ENCODE results near the gene NR2C2. TPM values are rescaled to one million over a fixed set of nuclear protein-coding genes. Genes with fewer than 3 reads are reported as not detected.

The NR2C2 gene
- total RNA-seq, 2 donors from 2014 or later: 43.5 to 79.1 TPM

- Histone ChIP-seq H3K9me3 (no peaks in the 10 kb centered on the region), H3K36me3 (peaks cover 3% of the 10 kb centered on the region), H3K27me3 (replicated peaks; ENCODE audit: insufficient read depth) (no peaks in the 10 kb centered on the region), H3K4me1 (ENCODE audit: control insufficient read depth in 1 of 2, low read depth in 2 of 2) (peaks cover 7 to 18% of the 10 kb centered on the region in 2 donors), H3K27ac (no peak overlapping the region), H3K4me3 (no peak overlapping the region)
- TF ChIP-seq, protein P1, sequence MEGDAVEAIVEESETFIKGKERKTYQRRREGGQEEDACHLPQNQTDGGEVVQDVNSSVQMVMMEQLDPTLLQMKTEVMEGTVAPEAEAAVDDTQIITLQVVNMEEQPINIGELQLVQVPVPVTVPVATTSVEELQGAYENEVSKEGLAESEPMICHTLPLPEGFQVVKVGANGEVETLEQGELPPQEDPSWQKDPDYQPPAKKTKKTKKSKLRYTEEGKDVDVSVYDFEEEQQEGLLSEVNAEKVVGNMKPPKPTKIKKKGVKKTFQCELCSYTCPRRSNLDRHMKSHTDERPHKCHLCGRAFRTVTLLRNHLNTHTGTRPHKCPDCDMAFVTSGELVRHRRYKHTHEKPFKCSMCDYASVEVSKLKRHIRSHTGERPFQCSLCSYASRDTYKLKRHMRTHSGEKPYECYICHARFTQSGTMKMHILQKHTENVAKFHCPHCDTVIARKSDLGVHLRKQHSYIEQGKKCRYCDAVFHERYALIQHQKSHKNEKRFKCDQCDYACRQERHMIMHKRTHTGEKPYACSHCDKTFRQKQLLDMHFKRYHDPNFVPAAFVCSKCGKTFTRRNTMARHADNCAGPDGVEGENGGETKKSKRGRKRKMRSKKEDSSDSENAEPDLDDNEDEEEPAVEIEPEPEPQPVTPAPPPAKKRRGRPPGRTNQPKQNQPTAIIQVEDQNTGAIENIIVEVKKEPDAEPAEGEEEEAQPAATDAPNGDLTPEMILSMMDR (IDR thresholded peaks at IDR 0.05): no peak
- ATAC-seq (ENCODE audit: insufficient number of reproducible peaks, low FRiP score, low read depth): no peak
- no peak for DNase-seq (ENCODE audit: low spot score)
Observed at GRCh38 chr3:15063238-15063637, 115.9 kb downstream of the NR2C2 start.

DNA sequence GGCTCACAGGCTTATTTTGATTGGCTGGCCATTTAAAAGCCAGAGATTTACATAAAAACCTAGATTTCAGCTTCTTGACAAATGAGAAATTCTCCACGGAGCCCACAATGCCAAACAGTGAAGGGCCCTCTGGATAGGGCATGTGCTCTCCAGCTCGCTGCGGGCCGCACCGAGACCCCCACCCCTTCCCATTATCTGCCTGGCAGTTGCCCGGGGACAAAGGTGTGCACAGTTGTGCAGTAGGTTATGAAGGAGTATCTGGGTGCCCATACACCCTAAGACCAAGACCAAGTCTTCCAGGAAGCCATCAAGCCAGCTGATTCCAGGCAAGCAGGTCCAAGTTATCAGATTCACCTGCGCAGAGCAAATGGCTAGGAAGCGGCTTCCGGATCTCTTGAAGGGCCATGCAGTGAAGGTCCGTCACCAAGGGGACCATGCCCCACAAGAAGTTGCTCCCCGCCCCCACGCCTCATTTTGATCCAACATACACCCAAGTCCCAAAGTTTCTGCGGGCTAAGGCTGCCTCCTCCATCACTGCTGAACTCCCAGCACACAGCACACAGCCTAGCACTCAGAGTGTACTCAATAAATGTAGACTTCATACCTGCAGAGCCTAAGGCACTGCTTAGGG is 116.4 kb downstream of the NR2C2 start:
- Histone ChIP-seq H3K36me3 (peaks cover 3% of the 10 kb centered on the region), H3K4me1 (ENCODE audit: control insufficient read depth in 1 of 2, low read depth in 2 of 2) (peaks cover 7 to 18% of the 10 kb centered on the region in 2 donors), H3K27ac (no peak overlapping the region), H3K9me3 (no peaks in the 10 kb centered on the region), H3K27me3 (replicated peaks; ENCODE audit: insufficient read depth) (no peaks in the 10 kb centered on the region), H3K4me3 (peak overlapping the region; percentile 88)
- no peak for DNase-seq (ENCODE audit: low spot score)
- no peak for ATAC-seq (ENCODE audit: insufficient number of reproducible peaks, low FRiP score, low read depth)
- TF ChIP-seq, protein P1 (IDR thresholded peaks at IDR 0.05): no peak

GRCh38 chr3:15064299-15064834 is 117.0 kb downstream of the NR2C2 start:
- Histone ChIP-seq H3K9me3 (no peaks in the 10 kb centered on the region), H3K27ac (peak overlapping the region; percentile 51 to 59), H3K36me3 (peaks cover under 1% of the 10 kb centered on the region), H3K4me1 (ENCODE audit: control insufficient read depth in 1 of 2, low read depth in 2 of 2) (peaks cover 7 to 18% of the 10 kb centered on the region in 2 donors), H3K27me3 (replicated peaks; ENCODE audit: insufficient read depth) (no peaks in the 10 kb centered on the region), H3K4me3 (peak overlapping the region; percentile 88)
- ATAC-seq (ENCODE audit: insufficient number of reproducible peaks, low FRiP score, low read depth) (no peak), DNase-seq (ENCODE audit: low spot score) (no peak)
- TF ChIP-seq, protein P1 (IDR thresholded peaks at IDR 0.05): no peak

DNA sequence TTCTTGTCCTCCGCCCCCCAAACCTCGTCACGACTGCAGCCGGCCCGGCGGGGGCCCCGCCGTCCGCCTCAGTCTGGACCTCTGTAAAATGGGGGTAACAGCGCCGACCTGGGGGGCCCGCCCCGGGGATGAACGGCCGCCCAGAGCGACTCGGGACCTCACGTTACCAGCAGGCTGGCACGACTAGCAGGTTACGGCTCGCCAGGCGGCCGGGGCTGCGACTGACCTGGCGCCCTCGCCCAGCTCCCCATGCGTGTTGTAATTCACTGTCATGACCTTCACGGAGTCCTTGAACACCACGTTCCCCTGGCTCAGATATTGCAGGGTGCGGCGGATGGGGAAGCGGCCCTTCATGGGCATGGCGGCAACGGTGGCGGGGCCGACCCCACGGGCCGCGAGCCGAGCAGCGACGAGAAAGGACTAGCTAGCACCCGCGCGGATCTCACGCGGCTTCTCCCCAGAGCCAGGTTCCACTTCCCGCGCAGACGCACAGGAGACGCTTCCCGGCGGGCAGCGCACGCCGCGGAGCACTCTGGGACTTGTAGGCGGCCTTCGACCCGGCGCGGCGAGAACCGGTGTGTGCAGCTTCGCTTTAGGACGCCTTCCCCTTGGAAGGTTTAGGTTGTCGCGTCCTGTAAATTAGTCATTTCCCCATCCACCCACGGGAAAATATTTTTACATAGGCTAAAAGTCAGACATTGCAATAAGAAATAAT is 117.6 kb downstream of the NR2C2 start, which contains the start of gene MRPS25:
MRPS25 (minus strand) TSS at position 481 of the 715 bp plus-strand sequence; CDS start at position 360, 121 bp downstream.
- Histone ChIP-seq H3K9me3 (no peaks in the 10 kb centered on the region), H3K36me3 (no peaks in the 10 kb centered on the region), H3K4me1 (ENCODE audit: control insufficient read depth in 1 of 2, low read depth in 2 of 2) (peaks cover 7 to 18% of the 10 kb centered on the region in 2 donors), H3K4me3 (peak within 1 kb of the TSS; percentile 88), H3K27ac (peak within 1 kb of the TSS; percentile 51 to 59), H3K27me3 (replicated peaks; ENCODE audit: insufficient read depth) (no peaks in the 10 kb centered on the region)
- TF ChIP-seq, protein P1 (IDR thresholded peaks at IDR 0.05): no peak
- ATAC-seq (ENCODE audit: insufficient number of reproducible peaks, low FRiP score, low read depth) (peak; percentile 84), DNase-seq (ENCODE audit: low spot score) (peak; percentile 64)

DNA sequence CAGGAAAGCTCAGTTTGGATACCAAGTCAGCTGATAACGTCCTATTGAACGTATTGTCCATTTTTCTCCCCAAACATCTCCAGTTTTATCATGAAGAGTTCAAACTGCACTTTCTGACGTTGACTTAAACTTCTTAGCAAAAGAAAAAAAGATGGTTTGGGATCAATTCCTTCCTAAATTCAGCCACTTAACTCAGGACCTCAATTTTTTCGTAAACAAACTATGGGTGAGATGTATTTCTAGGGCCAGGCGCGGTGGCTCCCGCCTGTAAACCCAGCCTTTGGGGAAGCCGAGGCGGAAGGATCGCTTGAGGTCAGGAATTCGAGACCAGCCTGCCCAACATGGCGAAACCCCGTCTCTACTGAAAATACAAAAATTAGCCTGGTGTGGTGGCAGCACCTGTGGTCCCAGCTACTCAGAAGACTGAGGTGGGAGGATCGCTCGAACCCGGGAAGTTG is 118.2 kb downstream of the NR2C2 start:
- no peak for ATAC-seq (ENCODE audit: insufficient number of reproducible peaks, low FRiP score, low read depth)
- Histone ChIP-seq H3K4me1 (ENCODE audit: control insufficient read depth in 1 of 2, low read depth in 2 of 2) (peaks cover 7 to 18% of the 10 kb centered on the region in 2 donors), H3K9me3 (no peaks in the 10 kb centered on the region), H3K4me3 (peak overlapping the region; percentile 88), H3K36me3 (no peaks in the 10 kb centered on the region), H3K27ac (peak overlapping the region; percentile 2 to 51), H3K27me3 (replicated peaks; ENCODE audit: insufficient read depth) (no peaks in the 10 kb centered on the region)
- TF ChIP-seq, protein P1 (IDR thresholded peaks at IDR 0.05): no peak
- no peak for DNase-seq (ENCODE audit: low spot score)
